SK-N-SH treated with all-trans-retinoic acid at 6 μM for 48 hours (cell line): ENCODE measurements around the gene ADK.

Source experiments
- ATAC-seq: fragments of 200-7000 bp; cut with Tn5 transposase; 3 replicates; pipeline ENCODE4 v1.9.1; 2020; ENCODE audit warnings: mild to moderate bottlenecking, moderate library complexity
- ARNTL ChIP-seq: fragments of 450-650 bp; formaldehyde crosslinking; IDR thresholded peaks from 2 replicates; pipeline ENCODE4 v1.5.0; 2020; ENCODE audit warnings: low read depth, mild to moderate bottlenecking, moderate library complexity, borderline replicate concordance
- BACH2 ChIP-seq: fragments of 250-450 bp; sonication (Bioruptor Pico); IDR thresholded peaks from 2 replicates; pipeline ENCODE4 v1.9.0; 2021; ENCODE audit warnings: mild to moderate bottlenecking, borderline replicate concordance
- CSDC2 ChIP-seq: fragments of 250-450 bp; sonication (Bioruptor Pico); IDR thresholded peaks from 2 replicates; pipeline ENCODE4 v1.5.0; 2020; ENCODE audit warnings: mild to moderate bottlenecking, moderate library complexity
- ESRRG ChIP-seq: fragments of 250-450 bp; sonication (Bioruptor Pico); IDR thresholded peaks from 2 replicates; pipeline ENCODE4 v1.6.1; 2021; ENCODE audit warnings: mild to moderate bottlenecking
- GLIS3 ChIP-seq: fragments of 250-450 bp; sonication (Bioruptor Pico); IDR thresholded peaks from 2 replicates; pipeline ENCODE4 v1.5.0; 2020; ENCODE audit warnings: mild to moderate bottlenecking, moderate library complexity
- ISL1 ChIP-seq: fragments of 250-450 bp; sonication (Bioruptor Pico); IDR thresholded peaks from 2 replicates; pipeline ENCODE4 v2.1.2; 2022; ENCODE audit warnings: mild to moderate bottlenecking, moderate library complexity
- OSR1 ChIP-seq: fragments of 250-450 bp; sonication (Bioruptor Pico); IDR thresholded peaks from 2 replicates; pipeline ENCODE4 v1.8.0; 2022; ENCODE audit warnings: moderate library complexity, mild to moderate bottlenecking, inconsistent platforms
- PATZ1 ChIP-seq: fragments of 250-450 bp; sonication (Bioruptor Pico); IDR thresholded peaks from 2 replicates; pipeline ENCODE4 v1.8.0; 2020; ENCODE audit warnings: mild to moderate bottlenecking, moderate library complexity, borderline replicate concordance
- POU6F1 ChIP-seq: fragments of 250-450 bp; sonication (Bioruptor Pico); IDR thresholded peaks from 2 replicates; pipeline ENCODE4 v1.8.0; 2021; ENCODE audit warnings: low read depth, mild to moderate bottlenecking, moderate library complexity, borderline replicate concordance
- PPARA ChIP-seq: fragments of 250-450 bp; sonication (Bioruptor Pico); IDR thresholded peaks from 2 replicates; pipeline ENCODE4 v1.5.0; 2020; ENCODE audit warnings: mild to moderate bottlenecking, borderline replicate concordance
- RARB ChIP-seq: fragments of 250-450 bp; sonication (Bioruptor Pico); IDR thresholded peaks from 2 replicates; pipeline ENCODE4 v1.8.0; 2021; ENCODE audit warnings: mild to moderate bottlenecking, moderate library complexity
- SNAI2 ChIP-seq: fragments of 250-450 bp; sonication (Bioruptor Pico); IDR thresholded peaks from 2 replicates; pipeline ENCODE4 v1.5.0; 2020; ENCODE audit warnings: mild to moderate bottlenecking, moderate library complexity
- TCF4 ChIP-seq: fragments of 250-450 bp; sonication (Bioruptor Pico); IDR thresholded peaks from 2 replicates; pipeline ENCODE4 v1.8.0; 2021; ENCODE audit warnings: mild to moderate bottlenecking, moderate library complexity, borderline replicate concordance
- TSHZ2 ChIP-seq: fragments of 250-450 bp; sonication (Bioruptor Pico); IDR thresholded peaks from 2 replicates; pipeline ENCODE4 v1.5.0; 2020; ENCODE audit warnings: mild to moderate bottlenecking, moderate library complexity
- ZC3H10 ChIP-seq: fragments of 250-450 bp; sonication (Bioruptor Pico); IDR thresholded peaks from 2 replicates; pipeline ENCODE4 v1.5.1; 2021; ENCODE audit warnings: mild to moderate bottlenecking, moderate library complexity
- ZFP3 ChIP-seq: fragments of 250-450 bp; sonication (Bioruptor Pico); IDR thresholded peaks from 2 replicates; pipeline ENCODE4 v1.5.0; 2020; ENCODE audit warnings: mild to moderate bottlenecking, moderate library complexity
- ZFP30 ChIP-seq: fragments of 450-650 bp; formaldehyde crosslinking; IDR thresholded peaks from 2 replicates; pipeline ENCODE4 v1.5.0; 2022; ENCODE audit warnings: mild to moderate bottlenecking, moderate library complexity
- ZNF565 ChIP-seq: fragments of 450-650 bp; formaldehyde crosslinking; conservative IDR thresholded peaks from 2 replicates; pipeline ENCODE4 v1.5.0; 2020; ENCODE audit warnings: low read depth, mild to moderate bottlenecking, moderate library complexity
- ZNF70 ChIP-seq: fragments of 450-650 bp; formaldehyde crosslinking; IDR thresholded peaks from 2 replicates; pipeline ENCODE4 v1.5.0; 2020; ENCODE audit warnings: mild to moderate bottlenecking, moderate library complexity

ADK gene

DNA sequence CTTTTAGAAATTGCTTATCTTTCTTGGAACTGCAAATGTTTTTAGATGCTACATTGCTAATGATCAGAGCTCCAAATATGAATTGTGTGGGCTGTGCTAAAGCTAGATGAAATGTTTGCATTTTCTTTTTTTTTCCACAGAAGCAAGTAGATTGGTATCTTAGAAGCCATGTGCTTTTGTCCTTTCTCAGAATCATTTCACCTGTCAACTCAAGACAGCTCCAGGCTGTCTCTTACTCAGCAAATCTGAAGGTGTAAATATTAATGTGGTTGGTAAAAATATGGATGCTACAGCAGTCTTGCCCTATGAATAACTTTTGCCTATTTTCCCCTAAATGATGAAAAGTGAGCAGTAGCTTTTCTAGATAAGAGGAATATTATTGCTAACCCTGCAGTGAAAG is 41.6 kb upstream of the ADK start:
- no peak for ATAC-seq
- TF ChIP-seq ESRRG (CRISPR knock-in tag): no peak
- TF ChIP-seq ISL1 (CRISPR knock-in tag): no peak
- no peak for TF ChIP-seq PATZ1 (CRISPR knock-in tag)
- TF ChIP-seq ZNF565 (CRISPR knock-in tag): no peak
- no peak for TF ChIP-seq BACH2 (CRISPR knock-in tag)
- TF ChIP-seq RARB: no peak
- no peak for TF ChIP-seq ZNF70 (CRISPR knock-in tag)
- TF ChIP-seq ARNTL (CRISPR knock-in tag): no peak
- TF ChIP-seq POU6F1 (CRISPR knock-in tag): no peak
- no peak for TF ChIP-seq TCF4 (CRISPR knock-in tag)
- TF ChIP-seq TSHZ2 (CRISPR knock-in tag): no peak

DNA sequence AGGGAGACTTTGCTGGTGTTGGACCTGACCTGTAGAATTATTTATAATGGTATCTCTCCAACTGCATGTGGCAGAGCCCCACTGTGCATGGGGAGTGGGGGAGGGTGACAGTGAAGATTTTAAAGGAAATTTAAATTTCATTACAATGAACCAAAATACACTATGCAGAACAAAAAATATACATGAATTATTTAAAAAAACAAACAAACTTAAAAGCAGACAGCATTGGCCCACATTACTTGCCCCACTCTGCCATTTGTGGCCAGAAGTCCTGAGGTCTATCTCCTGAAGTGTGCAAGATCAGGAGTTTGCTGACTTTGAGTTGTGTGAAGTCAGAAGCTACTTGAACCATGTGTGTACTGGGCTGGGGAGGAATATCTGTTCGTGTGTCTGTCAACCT is 40.9 kb upstream of the ADK start:
- ATAC-seq: no peak
- TF ChIP-seq OSR1: no peak
- no peak for TF ChIP-seq TSHZ2 (CRISPR knock-in tag)
- no peak for TF ChIP-seq PATZ1 (CRISPR knock-in tag)
- TF ChIP-seq PPARA (CRISPR knock-in tag): no peak
- no peak for TF ChIP-seq BACH2 (CRISPR knock-in tag)
- no peak for TF ChIP-seq ESRRG (CRISPR knock-in tag)
- TF ChIP-seq ZC3H10 (CRISPR knock-in tag): no peak
- TF ChIP-seq RARB: no peak

GRCh38 chr10:74111799-74112198 is 39.2 kb upstream of the ADK start:
- ATAC-seq: no peak
- TF ChIP-seq BACH2 (CRISPR knock-in tag): no peak
- TF ChIP-seq CSDC2 (CRISPR knock-in tag): no peak
- no peak for TF ChIP-seq ZC3H10 (CRISPR knock-in tag)
- no peak for TF ChIP-seq GLIS3
- no peak for TF ChIP-seq ARNTL (CRISPR knock-in tag)
- no peak for TF ChIP-seq POU6F1 (CRISPR knock-in tag)
- TF ChIP-seq OSR1: no peak
- no peak for TF ChIP-seq SNAI2 (CRISPR knock-in tag)
- TF ChIP-seq ZNF565 (CRISPR knock-in tag): no peak
- no peak for TF ChIP-seq RARB
- no peak for TF ChIP-seq PPARA (CRISPR knock-in tag)
- no peak for TF ChIP-seq ZNF70 (CRISPR knock-in tag)
- TF ChIP-seq ZFP30 (CRISPR knock-in tag): no peak
- no peak for TF ChIP-seq TSHZ2 (CRISPR knock-in tag)
- no peak for TF ChIP-seq ZFP3 (CRISPR knock-in tag)
